PC-3 (cell line): Measurements from ENCODE around the gene CNTNAP5. TPM values are rescaled to one million over a fixed set of nuclear protein-coding genes. Genes with fewer than 3 reads are reported as not detected.

Experiments
- ATAC-seq: fragments of 200-7000 bp; cut with Tn5 transposase; 2 replicates; pipeline ENCODE4 v1.9.1; 2020; ENCODE audit warnings: mild to moderate bottlenecking, moderate library complexity
- BruUV-seq: library from RNA; stranded (reverse); fragments of 400-500 nt; replicated peaks from 2 replicates; lab custom pipeline; 2021; lab: Mats Ljungman, UMichigan
- CTCF ChIA-PET: fragments of 300-600 bp; sonication (Branson Sonifier 250); formaldehyde crosslinking; loops from one replicate; lab custom pipeline; 2022; ENCODE audit warnings: antibody characterized with exemption; lab: Charles Lee
- POLR2A ChIA-PET: fragments of 300-600 bp; sonication (Branson Sonifier 250); formaldehyde crosslinking; loops from one replicate; lab custom pipeline; 2022; ENCODE audit warnings: antibody characterized with exemption; ENCODE audit not compliant: unreplicated experiment; lab: Charles Lee
- DNase-seq: peaks from one replicate; pipeline ENCODE4 v3.0.0-alpha.2; 2015
- H2AFZ ChIP-seq: fragments of 300-600 bp; sonication (generic); 2 replicates; pipeline ENCODE4 v1.6.0; 2016; ENCODE audit warnings: antibody characterized with exemption, low read length
- H3F3A ChIP-seq: fragments of 300-600 bp; sonication (generic); one replicate; pipeline ENCODE4 v1.6.0; 2017; ENCODE audit warnings: antibody characterized with exemption, low read length, control low read depth, mild to moderate bottlenecking; ENCODE audit not compliant: unreplicated experiment
- H3K27ac ChIP-seq: fragments of 300-600 bp; sonication (generic); 2 replicates; pipeline ENCODE4 v1.5.1; 2016; ENCODE audit warnings: mild to moderate bottlenecking, low read length
- H3K27me3 ChIP-seq: fragments of 300-600 bp; sonication (generic); 2 replicates; pipeline ENCODE4 v1.6.1; 2016; ENCODE audit warnings: low read length, mixed read lengths
- H3K36me3 ChIP-seq: fragments of 300-600 bp; sonication (generic); 2 replicates; pipeline ENCODE4 v1.6.1; 2016; ENCODE audit warnings: low read depth, mixed run types, low read length, mixed read lengths
- H3K4me1 ChIP-seq: fragments of 300-600 bp; sonication (generic); 2 replicates; pipeline ENCODE4 v1.5.1; 2016; ENCODE audit warnings: low read length; ENCODE audit not compliant: insufficient read depth
- H3K4me2 ChIP-seq: fragments of 300-600 bp; sonication (generic); 2 replicates; pipeline ENCODE4 v1.6.0; 2016; ENCODE audit warnings: low read length
- H3K4me3 ChIP-seq: fragments of 300-600 bp; sonication (generic); 2 replicates; pipeline ENCODE4 v1.5.1; 2016; ENCODE audit warnings: mild to moderate bottlenecking, low read length, mixed read lengths
- H3K79me2 ChIP-seq: fragments of 300-600 bp; sonication (generic); 2 replicates; pipeline ENCODE4 v1.6.1; 2017; ENCODE audit warnings: low read length, mixed read lengths
- H3K9ac ChIP-seq: fragments of 300-600 bp; sonication (generic); 2 replicates; pipeline ENCODE4 v1.6.0; 2016; ENCODE audit warnings: mild to moderate bottlenecking, low read length
- H3K9me2 ChIP-seq: fragments of 300-600 bp; sonication (generic); replicated peaks from 2 replicates; pipeline ENCODE4 v1.6.1; 2016; ENCODE audit warnings: mixed run types, low read length, mixed read lengths
- H3K9me3 ChIP-seq: fragments of 300-600 bp; sonication (generic); 2 replicates; pipeline ENCODE4 v1.6.1; 2016; ENCODE audit warnings: low read length, mixed read lengths
- H4K20me1 ChIP-seq: fragments of 300-600 bp; sonication (generic); 2 replicates; pipeline ENCODE4 v1.6.1; 2016; ENCODE audit warnings: low read length, mixed read lengths
- EZH2 ChIP-seq: fragments of 300-600 bp; sonication (generic); IDR thresholded peaks from one replicate; pipeline ENCODE4 v1.6.1; 2017; ENCODE audit warnings: antibody characterized with exemption, mild to moderate bottlenecking, low read length; ENCODE audit not compliant: unreplicated experiment
- EZH2phosphoT487 ChIP-seq: fragments of 300-600 bp; sonication (generic); IDR thresholded peaks from 2 replicates; pipeline ENCODE4 v1.6.1; 2018; ENCODE audit warnings: mild to moderate bottlenecking, antibody characterized with exemption, low read length, borderline replicate concordance
- intact Hi-C: fragments of 100-400 bp; cut with micrococcal nuclease; formaldehyde crosslinking; loops from 2 replicates; pipeline ENCODE4 v1.9.0; 2023
- total RNA-seq: library from RNA; depleted of rRNA; stranded (reverse); fragments of >200 nt; gene quantifications from 2 replicates; pipeline ENCODE4 v1.2.3, GENCODE V29; 2014
- TF ChIP-seq, protein P1 (sequence below): fragments of 300-600 bp; sonication (generic); conservative IDR thresholded peaks from 2 replicates; pipeline ENCODE4 v1.5.1; 2017; ENCODE audit warnings: antibody characterized with exemption, low read depth, mild to moderate bottlenecking, low read length

Gene CNTNAP5
- total RNA-seq, 1 experiment from 2014 or later: not detected

DNA sequence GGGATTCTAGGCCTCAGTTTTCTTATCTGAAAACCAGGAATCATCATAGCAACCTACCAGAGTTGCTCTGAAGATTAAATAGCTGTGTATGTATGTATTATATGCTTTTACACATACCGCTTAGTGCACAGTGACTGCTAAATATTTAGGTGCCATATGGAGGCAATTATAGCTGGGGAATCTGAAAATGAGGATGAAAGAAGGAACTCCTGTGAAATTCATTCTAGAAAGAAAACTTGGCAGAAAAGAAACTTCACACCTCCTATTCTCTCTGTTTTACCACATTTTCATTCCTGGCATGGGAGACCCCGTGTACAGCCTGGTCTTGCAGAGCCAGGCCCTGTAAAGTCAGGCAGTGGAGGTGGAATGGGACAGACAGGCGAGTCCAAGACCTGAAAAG is 862.4 kb downstream of the CNTNAP5 start:
- Histone ChIP-seq H3K4me1 (no peaks in the 10 kb centered on the region), H3F3A (no peaks in the 10 kb centered on the region), H3K9me2 (no peaks in the 10 kb centered on the region), H2AFZ (no peak overlapping the region), H3K9me3 (peaks cover 4% of the 10 kb centered on the region; the same call in 1 of the 2 replicates), H3K27me3 (no peaks in the 10 kb centered on the region), H3K4me2 (no peak overlapping the region), H3K79me2 (no peaks in the 10 kb centered on the region), H3K27ac (no peak overlapping the region), H3K4me3 (no peak overlapping the region), H3K36me3 (no peaks in the 10 kb centered on the region), H4K20me1 (no peaks in the 10 kb centered on the region), H3K9ac (no peak overlapping the region)
- BruUV-seq: no TSS peak
- ChIA-PET CTCF (no interaction called here), POLR2A (no interaction called here)
- TF ChIP-seq EZH2phosphoT487: no peak
- TF ChIP-seq EZH2: no peak
- TF ChIP-seq, protein P1, sequence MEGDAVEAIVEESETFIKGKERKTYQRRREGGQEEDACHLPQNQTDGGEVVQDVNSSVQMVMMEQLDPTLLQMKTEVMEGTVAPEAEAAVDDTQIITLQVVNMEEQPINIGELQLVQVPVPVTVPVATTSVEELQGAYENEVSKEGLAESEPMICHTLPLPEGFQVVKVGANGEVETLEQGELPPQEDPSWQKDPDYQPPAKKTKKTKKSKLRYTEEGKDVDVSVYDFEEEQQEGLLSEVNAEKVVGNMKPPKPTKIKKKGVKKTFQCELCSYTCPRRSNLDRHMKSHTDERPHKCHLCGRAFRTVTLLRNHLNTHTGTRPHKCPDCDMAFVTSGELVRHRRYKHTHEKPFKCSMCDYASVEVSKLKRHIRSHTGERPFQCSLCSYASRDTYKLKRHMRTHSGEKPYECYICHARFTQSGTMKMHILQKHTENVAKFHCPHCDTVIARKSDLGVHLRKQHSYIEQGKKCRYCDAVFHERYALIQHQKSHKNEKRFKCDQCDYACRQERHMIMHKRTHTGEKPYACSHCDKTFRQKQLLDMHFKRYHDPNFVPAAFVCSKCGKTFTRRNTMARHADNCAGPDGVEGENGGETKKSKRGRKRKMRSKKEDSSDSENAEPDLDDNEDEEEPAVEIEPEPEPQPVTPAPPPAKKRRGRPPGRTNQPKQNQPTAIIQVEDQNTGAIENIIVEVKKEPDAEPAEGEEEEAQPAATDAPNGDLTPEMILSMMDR: no peak
- intact Hi-C loops: no loop called here
- ATAC-seq: no peak
- DNase-seq: no peak

DNA sequence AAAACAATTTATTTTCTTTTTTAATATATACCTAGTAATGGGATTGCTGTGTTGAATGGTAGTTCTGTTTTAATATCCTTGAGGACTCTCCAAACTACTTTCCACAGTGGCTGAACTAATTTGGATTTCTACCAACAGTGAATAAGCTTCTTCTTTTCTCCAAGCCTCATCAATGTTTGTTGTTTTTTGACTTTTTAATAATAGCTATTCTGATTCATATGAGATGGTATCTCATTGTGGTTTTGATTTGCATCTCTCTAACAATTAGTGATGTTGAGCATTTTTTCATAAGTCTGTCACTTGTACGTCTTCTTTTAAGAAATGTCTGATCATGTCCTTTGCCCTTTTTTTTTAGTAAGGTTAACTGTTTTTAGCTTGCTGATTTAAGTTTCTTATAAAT is 863.3 kb downstream of the CNTNAP5 start:
- POLR2A ChIA-PET: no interaction called here
- no peaks in the 10 kb centered on the region for H3F3A ChIP-seq
- peaks cover 4% of the 10 kb centered on the region; the same call in 1 of the 2 replicates for H3K9me3 ChIP-seq
- no peak overlapping the region for H2AFZ ChIP-seq
- no peaks in the 10 kb centered on the region for H3K79me2 ChIP-seq
- H3K4me3 ChIP-seq: no peak overlapping the region
- CTCF ChIA-PET: no interaction called here
- no peaks in the 10 kb centered on the region for H3K27me3 ChIP-seq
- DNase-seq (no peak), ATAC-seq (no peak)
- H3K9me2 ChIP-seq: no peaks in the 10 kb centered on the region
- H3K9ac ChIP-seq: no peak overlapping the region
- no peaks in the 10 kb centered on the region for H3K36me3 ChIP-seq
- no peak overlapping the region for H3K4me2 ChIP-seq
- BruUV-seq: no TSS peak
- no peak overlapping the region for H3K27ac ChIP-seq
- no peak for TF ChIP-seq EZH2phosphoT487
- TF ChIP-seq, protein P1: no peak
- TF ChIP-seq EZH2: no peak
- H3K4me1 ChIP-seq: no peaks in the 10 kb centered on the region
- intact Hi-C loops: no loop called here
- H4K20me1 ChIP-seq: no peaks in the 10 kb centered on the region

DNA sequence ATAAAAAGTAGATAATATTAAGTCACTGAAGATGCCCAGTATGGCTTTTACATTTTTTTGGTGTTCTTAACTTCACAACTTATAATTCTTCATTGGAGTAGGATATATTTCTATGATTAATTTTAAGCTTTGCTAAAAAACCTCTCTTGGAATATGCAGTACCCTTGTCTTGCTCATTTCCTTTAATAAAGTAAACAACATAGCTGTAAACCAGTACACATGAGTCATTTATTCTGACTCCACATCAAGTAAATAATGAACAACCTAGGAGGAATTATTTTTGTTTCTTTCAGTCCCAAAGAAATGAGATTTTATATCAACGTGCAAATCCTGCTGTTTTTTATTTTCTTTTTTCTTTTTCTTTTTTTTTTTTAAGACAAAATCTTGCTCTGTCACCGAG is 869.1 kb downstream of the CNTNAP5 start:
- Histone ChIP-seq H3K4me3 (no peak overlapping the region), H3K27me3 (no peaks in the 10 kb centered on the region), H3K4me1 (no peaks in the 10 kb centered on the region; the same call in 1 of the 2 replicates), H3K79me2 (no peaks in the 10 kb centered on the region), H2AFZ (no peak overlapping the region), H3K9me2 (no peaks in the 10 kb centered on the region), H3K9me3 (no peaks in the 10 kb centered on the region), H3K9ac (no peak overlapping the region), H3K4me2 (no peak overlapping the region), H3F3A (no peaks in the 10 kb centered on the region), H3K36me3 (no peaks in the 10 kb centered on the region), H3K27ac (0 out of 2 replicates have a peak overlapping the region, but pooled peaks have one; percentile 10), H4K20me1 (no peaks in the 10 kb centered on the region)
- TF ChIP-seq, protein P1: no peak
- TF ChIP-seq EZH2phosphoT487: no peak
- TF ChIP-seq EZH2: no peak
- peak; percentile 33; the same call in 1 of the 2 replicates for ATAC-seq
- intact Hi-C loops: no loop called here
- BruUV-seq: no TSS peak
- DNase-seq: peak; percentile 38
- POLR2A ChIA-PET: no interaction called here
- CTCF ChIA-PET: no interaction called here
